ENCODE results near the gene BRWD1. TPM values are rescaled to one million over a fixed set of nuclear protein-coding genes. Genes with fewer than 3 reads are reported as not detected.

BRWD1 gene
- total RNA-seq, 1 donor from 2014 or later = 39.0 TPM

- peaks cover 69% of the 10 kb centered on the region for H3K36me3 ChIP-seq
These were observed 12.8 kb downstream of the BRWD1 start for GRCh38 chr21:39300587-39300986.

DNA sequence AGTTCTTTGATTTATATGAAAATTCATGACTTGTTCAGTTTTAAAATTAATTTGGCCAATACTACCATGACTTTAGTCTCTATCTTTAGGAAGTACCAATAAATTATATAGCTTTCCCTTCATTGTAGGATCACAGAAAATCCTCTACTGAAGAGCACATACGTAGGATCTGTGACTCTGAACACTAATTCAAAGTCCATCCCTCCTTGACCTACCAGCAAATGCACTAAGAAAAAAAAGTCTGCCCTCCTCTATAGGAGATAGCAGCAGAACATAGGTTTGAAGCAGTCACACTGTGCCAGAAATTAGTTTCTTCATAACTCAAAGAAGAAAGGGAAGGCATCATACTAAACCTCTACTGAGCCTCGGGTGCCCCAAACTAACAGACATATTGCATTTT, 16.5 kb downstream of the BRWD1 start:
- H3K27me3 ChIP-seq (ENCODE audit: low read depth) = no peaks in the 10 kb centered on the region

More at GRCh38 chr21:39300587-39300986, 12.8 kb downstream of the BRWD1 start:
- H3K4me1 ChIP-seq = no peaks in the 10 kb centered on the region
- TF ChIP-seq CTCF (IDR thresholded peaks at IDR 0.05) = no peak
- H3K4me3 ChIP-seq = no peak overlapping the region
- H3K27me3 ChIP-seq (ENCODE audit: low read depth) = no peaks in the 10 kb centered on the region
- no peak overlapping the region for H3K27ac ChIP-seq
- intact Hi-C loops (cut with DNase I) = no loop called here
- DNase-seq (no peak), ATAC-seq (no peak)
- peaks cover 12% of the 10 kb centered on the region for H3K9me3 ChIP-seq

DNA sequence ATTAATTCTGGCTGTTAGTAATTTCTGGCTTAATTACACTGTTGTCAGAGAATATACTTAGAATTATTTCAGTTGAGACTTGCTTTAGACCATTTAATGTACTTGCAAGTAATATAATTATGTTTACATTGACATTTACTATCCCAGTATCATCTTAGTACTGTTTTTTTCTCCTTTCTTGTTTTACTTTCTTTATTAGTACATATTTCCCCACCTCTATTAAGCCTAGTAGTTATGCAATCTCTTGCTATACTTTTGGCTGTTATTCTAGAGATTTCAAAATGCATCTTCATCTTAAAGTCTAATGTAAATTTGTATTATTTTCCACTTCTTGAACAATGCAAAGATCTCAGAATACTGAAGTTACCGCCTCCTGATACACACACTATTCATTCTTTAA, 24.4 kb downstream of the BRWD1 start:
- Histone ChIP-seq H3K27ac (no peak overlapping the region), H3K36me3 (peaks cover 86% of the 10 kb centered on the region), H3K4me3 (no peak overlapping the region), H3K27me3 (ENCODE audit: low read depth) (no peaks in the 10 kb centered on the region), H3K9me3 (peaks cover 6% of the 10 kb centered on the region), H3K4me1 (no peaks in the 10 kb centered on the region)
- ATAC-seq (no peak), DNase-seq (no peak)
- intact Hi-C loops (cut with DNase I) = no loop called here
- TF ChIP-seq CTCF (IDR thresholded peaks at IDR 0.05) = no peak

More for the DNA sequence above, 16.5 kb downstream of the BRWD1 start:
- DNase-seq (no peak), ATAC-seq (no peak)
- Histone ChIP-seq H3K4me3 (no peak overlapping the region), H3K9me3 (peaks cover 12% of the 10 kb centered on the region), H3K4me1 (no peaks in the 10 kb centered on the region), H3K36me3 (peaks cover 81% of the 10 kb centered on the region), H3K27ac (no peak overlapping the region)
- TF ChIP-seq CTCF (IDR thresholded peaks at IDR 0.05) = no peak
- intact Hi-C loops (cut with DNase I) = no loop called here

- no peak overlapping the region for H3K27ac ChIP-seq
- DNase-seq (no peak), ATAC-seq (no peak)
- TF ChIP-seq CTCF (IDR thresholded peaks at IDR 0.05) = no peak
- H3K4me3 ChIP-seq = no peak overlapping the region
- H3K9me3 ChIP-seq = no peaks in the 10 kb centered on the region
- H3K27me3 ChIP-seq (ENCODE audit: low read depth) = no peaks in the 10 kb centered on the region
- H3K36me3 ChIP-seq = peaks cover 61% of the 10 kb centered on the region
- intact Hi-C loops (cut with DNase I) = no loop called here
- H3K4me1 ChIP-seq = no peaks in the 10 kb centered on the region
These were observed 30.5 kb downstream of the BRWD1 start for GRCh38 chr21:39282911-39283310.

DNA sequence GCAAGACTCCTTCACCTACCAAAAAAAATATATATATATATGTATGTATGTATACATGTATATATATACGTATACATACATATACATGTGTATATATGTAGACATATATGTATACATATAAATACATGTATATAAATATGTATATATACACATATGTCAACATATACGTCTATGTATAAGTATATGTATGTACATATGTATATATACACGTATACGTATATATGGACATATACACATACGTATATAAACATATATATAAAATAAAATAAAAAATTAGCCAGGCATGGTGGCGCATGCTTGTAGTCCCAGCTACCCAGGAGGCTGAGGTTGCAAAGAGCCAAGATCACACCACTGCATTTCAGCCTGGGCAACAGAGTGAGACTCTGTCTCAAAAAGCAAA, 31.6 kb downstream of the BRWD1 start:
- intact Hi-C loops (cut with DNase I) = no loop called here
- TF ChIP-seq CTCF (IDR thresholded peaks at IDR 0.05) = no peak
- no peak for ATAC-seq
- H3K9me3 ChIP-seq = no peaks in the 10 kb centered on the region
- DNase-seq = no peak
- H3K27me3 ChIP-seq (ENCODE audit: low read depth) = no peaks in the 10 kb centered on the region
- peaks cover 61% of the 10 kb centered on the region for H3K36me3 ChIP-seq
- no peak overlapping the region for H3K4me3 ChIP-seq
- H3K4me1 ChIP-seq = no peaks in the 10 kb centered on the region
- no peak overlapping the region for H3K27ac ChIP-seq

DNA sequence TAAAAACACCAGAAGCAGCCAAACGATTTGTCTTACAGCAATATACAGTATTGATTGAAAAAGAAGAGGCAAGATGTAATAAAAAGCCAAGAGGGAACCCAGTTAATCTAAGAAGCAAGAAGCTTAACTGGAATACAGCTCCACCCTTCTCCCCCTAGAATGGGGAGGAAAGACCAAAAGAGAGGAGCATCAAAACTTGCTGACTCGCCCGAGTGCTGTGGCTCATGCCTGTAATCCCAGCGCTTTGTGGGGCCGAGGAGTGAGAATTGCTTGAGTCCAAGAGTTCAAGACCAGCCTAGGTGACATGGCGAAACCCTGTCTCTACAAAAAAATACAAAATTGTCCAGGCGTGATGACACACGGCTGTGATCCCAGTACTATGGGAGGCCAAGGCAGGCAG, 32.2 kb downstream of the BRWD1 start:
- H3K4me1 ChIP-seq = no peaks in the 10 kb centered on the region
- no peak overlapping the region for H3K27ac ChIP-seq
- no peak for ATAC-seq
- H3K9me3 ChIP-seq = no peaks in the 10 kb centered on the region
- TF ChIP-seq CTCF (IDR thresholded peaks at IDR 0.05) = no peak
- DNase-seq = no peak
- H3K4me3 ChIP-seq = no peak overlapping the region
- intact Hi-C loops (cut with DNase I) = no loop called here
- H3K27me3 ChIP-seq (ENCODE audit: low read depth) = no peaks in the 10 kb centered on the region
- H3K36me3 ChIP-seq = peaks cover 61% of the 10 kb centered on the region
